Endodermal cell (in vitro differentiated cells): ENCODE data around the gene RRAS. TPM values are rescaled to one million over a fixed set of nuclear protein-coding genes. Genes with fewer than 3 reads are reported as not detected.

Source experiments
- DNase-seq: peaks from one replicate; pipeline ENCODE4 v3.0.0-alpha.2; 2017
- H3K27ac ChIP-seq: 2 replicates; pipeline ENCODE4 v1.5.1; 2013; ENCODE audit warnings: mild to moderate bottlenecking, low read depth, low read length, moderate library complexity
- H3K27me3 ChIP-seq: 2 replicates; pipeline ENCODE4 v1.6.1; 2013; ENCODE audit warnings: mild to moderate bottlenecking, low read length, moderate library complexity; ENCODE audit not compliant: insufficient read depth, control insufficient read depth, poor library complexity, severe bottlenecking
- H3K36me3 ChIP-seq: 2 replicates; pipeline ENCODE4 v1.7.0; 2013; ENCODE audit warnings: mild to moderate bottlenecking, low read length, moderate library complexity; ENCODE audit not compliant: control insufficient read depth, insufficient read depth
- H3K4me1 ChIP-seq: one replicate; pipeline ENCODE4 v1.7.0; 2013; ENCODE audit warnings: low read length; ENCODE audit not compliant: control insufficient read depth, insufficient read depth
- H3K4me3 ChIP-seq: 2 replicates; pipeline ENCODE4 v1.5.1; 2013; ENCODE audit warnings: mild to moderate bottlenecking, low read length, moderate library complexity
- H3K9ac ChIP-seq: 2 replicates; pipeline ENCODE4 v1.6.1; 2013; ENCODE audit warnings: mild to moderate bottlenecking, low read length, moderate library complexity; ENCODE audit not compliant: poor library complexity, severe bottlenecking; ENCODE audit errors: extremely low read depth
- H3K9me3 ChIP-seq: 2 replicates; pipeline ENCODE4 v1.6.1; 2013; ENCODE audit warnings: mild to moderate bottlenecking, low read length, moderate library complexity; ENCODE audit not compliant: control insufficient read depth
- H3K27ac Mint-ChIP-seq: 2 replicates; pipeline ENCODE4 v1.8.0; 2020; ENCODE audit warnings: mixed read lengths
- H3K27me3 Mint-ChIP-seq: 2 replicates; pipeline ENCODE4 v1.8.0; 2021; ENCODE audit warnings: mild to moderate bottlenecking, mixed read lengths; ENCODE audit not compliant: insufficient read depth
- H3K36me3 Mint-ChIP-seq: 2 replicates; pipeline ENCODE4 v1.8.0; 2020; ENCODE audit warnings: low read depth, mixed read lengths
- H3K4me1 Mint-ChIP-seq: 2 replicates; pipeline ENCODE4 v1.8.0; 2020; ENCODE audit warnings: mixed read lengths
- H3K4me3 Mint-ChIP-seq: 2 replicates; pipeline ENCODE4 v1.8.0; 2020; ENCODE audit warnings: mild to moderate bottlenecking, moderate library complexity, mixed read lengths
- H3K9me3 Mint-ChIP-seq: 2 replicates; pipeline ENCODE4 v1.8.0; 2020; ENCODE audit warnings: mild to moderate bottlenecking, mixed read lengths
- CTCF ChIP-seq: fragments of 200-600 bp; sonication (generic); conservative IDR thresholded peaks from 2 replicates; pipeline ENCODE4 v1.5.0; 2021; ENCODE audit warnings: antibody characterized with exemption, mild to moderate bottlenecking
- WGBS, 2 experiments: methylation state at CpG; one replicate each; pipeline versions ENCODE4 v1.1.5 to v1.1.7; 2013; ENCODE audit warnings: missing lambda C conversion rate in 2 of 2, mixed read lengths in 1 of 2; ENCODE audit not compliant: insufficient coverage in 1 of 2, insufficient read length in 1 of 2; 5-methylcytosine and 5-hydroxymethylcytosine counted together
- total RNA-seq, 2 donors: library from RNA; stranded (reverse); fragmentation: NEBNext Ultra II Directional in 1 of 2; extraction: Animal tissue kit (Norgen Biotek cat#: 25700) in 1 of 2; gene quantifications; 2 replicates in 1 of 2; 3 replicates in 1 of 2; pipeline ENCODE4 v1.2.1, GENCODE V29; 2021

RRAS gene
- total RNA-seq, 2 donors from 2014 or later: 5.8 to 7.3 TPM

GRCh38 chr19:49605605-49606004, 34.3 kb downstream of the RRAS start:
- Histone ChIP-seq H3K27ac (no peak overlapping the region), H3K4me1 (no peaks in the 10 kb centered on the region), H3K9ac (no peak overlapping the region), H3K9me3 (no peaks in the 10 kb centered on the region), H3K4me3 (no peak overlapping the region), H3K27me3 (no peaks in the 10 kb centered on the region), H3K36me3 (peaks cover 77% of the 10 kb centered on the region)
- TF ChIP-seq CTCF: no peak
- no peak overlapping the region for H3K27ac Mint-ChIP-seq
- H3K9me3 Mint-ChIP-seq: no peaks in the 10 kb centered on the region
- DNase-seq: no peak
- H3K4me1 Mint-ChIP-seq: no peaks in the 10 kb centered on the region
- no peak overlapping the region for H3K4me3 Mint-ChIP-seq
- 92 to 98% methylated on average over 7 of the region's 7 CpGs for WGBS, 2 experiments
- peaks cover 73% of the 10 kb centered on the region for H3K36me3 Mint-ChIP-seq
- H3K27me3 Mint-ChIP-seq: no peaks in the 10 kb centered on the region

- DNase-seq: no peak
- H3K36me3 Mint-ChIP-seq: peaks cover 75% of the 10 kb centered on the region
Observed at GRCh38 chr19:49602806-49603205, 37.1 kb downstream of the RRAS start.

GRCh38 chr19:49601482-49602038, 38.4 kb downstream of the RRAS start:
- Histone ChIP-seq H3K4me1 (no peaks in the 10 kb centered on the region), H3K27ac (no peak overlapping the region), H3K4me3 (no peak overlapping the region), H3K9me3 (no peaks in the 10 kb centered on the region), H3K27me3 (no peaks in the 10 kb centered on the region), H3K9ac (no peak overlapping the region), H3K36me3 (peaks cover 72% of the 10 kb centered on the region)
- no peaks in the 10 kb centered on the region for H3K9me3 Mint-ChIP-seq
- H3K4me3 Mint-ChIP-seq: no peak overlapping the region
- peaks cover 67% of the 10 kb centered on the region for H3K36me3 Mint-ChIP-seq
- WGBS, 2 experiments: 94 to 97% methylated on average over 6 to 33 of the region's 38 CpGs
- H3K27me3 Mint-ChIP-seq: no peaks in the 10 kb centered on the region
- H3K4me1 Mint-ChIP-seq: no peaks in the 10 kb centered on the region
- H3K27ac Mint-ChIP-seq: no peak overlapping the region
- DNase-seq: no peak
- no peak for TF ChIP-seq CTCF

More at GRCh38 chr19:49602806-49603205, 37.1 kb downstream of the RRAS start:
- no peaks in the 10 kb centered on the region for H3K4me1 ChIP-seq
- Mint-ChIP-seq H3K4me3 (no peak overlapping the region), H3K27me3 (no peaks in the 10 kb centered on the region), H3K9me3 (no peaks in the 10 kb centered on the region), H3K27ac (peak overlapping the region; percentile 20), H3K4me1 (no peaks in the 10 kb centered on the region)
- H3K4me3 ChIP-seq: no peak overlapping the region
- no peaks in the 10 kb centered on the region for H3K9me3 ChIP-seq
- H3K9ac ChIP-seq: no peak overlapping the region
- WGBS, 2 experiments: 95% methylated on average over 2 of the region's 2 CpGs
- H3K27me3 ChIP-seq: no peaks in the 10 kb centered on the region
- H3K27ac ChIP-seq: no peak overlapping the region
- peaks cover 81% of the 10 kb centered on the region for H3K36me3 ChIP-seq
- TF ChIP-seq CTCF: no peak
